Neural cell (in vitro differentiated cells): Measurements from ENCODE around the gene GRK3. TPM values are rescaled to one million over a fixed set of nuclear protein-coding genes. Genes with fewer than 3 reads are reported as not detected.

Experiments
- H2AFZ ChIP-seq: fragments of 200-600, 300-800 bp; sonication (generic), shearing (Covaris generic); 2 replicates; pipeline ENCODE4 v1.6.0; 2014; ENCODE audit warnings: low read depth, mild to moderate bottlenecking, antibody characterized with exemption, low read length, moderate library complexity
- H3F3A ChIP-seq: fragments of 200-600 bp; shearing (Covaris generic); 2 replicates; pipeline ENCODE4 v1.6.1; 2016; ENCODE audit warnings: mild to moderate bottlenecking, moderate library complexity, mixed read lengths, antibody characterized with exemption, low read length; ENCODE audit not compliant: insufficient read depth, poor library complexity, severe bottlenecking
- H3K27ac ChIP-seq: fragments of 200-600, 300-800 bp; sonication (generic), shearing (Covaris generic); 2 replicates; pipeline ENCODE4 v1.5.1; 2014; ENCODE audit warnings: mild to moderate bottlenecking, low read length, moderate library complexity
- H3K27me3 ChIP-seq: fragments of 300-800, 200-600 bp; sonication (generic), shearing (Covaris generic); 2 replicates; pipeline ENCODE4 v1.6.0; 2014; ENCODE audit warnings: mild to moderate bottlenecking, low read depth, low read length, moderate library complexity; ENCODE audit not compliant: insufficient read depth
- H3K36me3 ChIP-seq: fragments of 300-800, 200-600 bp; sonication (generic), shearing (Covaris generic); 2 replicates; pipeline ENCODE4 v1.5.1; 2014; ENCODE audit warnings: mild to moderate bottlenecking, antibody characterized with exemption, low read length, moderate library complexity; ENCODE audit not compliant: insufficient read depth
- H3K4me2 ChIP-seq: fragments of 300-800, 200-600 bp; sonication (generic), shearing (Covaris generic); 2 replicates; pipeline ENCODE4 v1.6.0; 2014; ENCODE audit warnings: mild to moderate bottlenecking, low read length
- H3K4me3 ChIP-seq: fragments of 300-800, 200-600 bp; sonication (generic), shearing (Covaris generic); 2 replicates; pipeline ENCODE4 v1.5.1; 2014; ENCODE audit warnings: mild to moderate bottlenecking, low read length, moderate library complexity
- H3K79me2 ChIP-seq: fragments of 200-600 bp; shearing (Covaris generic); replicated peaks from 2 replicates; pipeline ENCODE4 v1.6.0; 2014; ENCODE audit warnings: mild to moderate bottlenecking, low read length, moderate library complexity; ENCODE audit not compliant: insufficient read depth
- H3K9ac ChIP-seq: fragments of 300-800, 200-600 bp; sonication (generic), shearing (Covaris generic); 2 replicates; pipeline ENCODE4 v1.6.1; 2016; ENCODE audit warnings: mild to moderate bottlenecking, low read length, mixed read lengths
- H3K9me2 ChIP-seq: fragments of 200-600 bp; shearing (Covaris generic); 2 replicates; pipeline ENCODE4 v1.6.1; 2016; ENCODE audit warnings: mild to moderate bottlenecking, low read length, mixed read lengths; ENCODE audit not compliant: insufficient read depth
- H3K9me3 ChIP-seq: fragments of 200-600, 300-800 bp; sonication (generic), shearing (Covaris generic); 2 replicates; pipeline ENCODE4 v1.6.1; 2016; ENCODE audit warnings: mild to moderate bottlenecking, mixed run types, low read length, moderate library complexity, mixed read lengths
- H4K20me1 ChIP-seq: fragments of 200-600 bp; shearing (Covaris generic); 2 replicates; pipeline ENCODE4 v1.6.1; 2016; ENCODE audit warnings: mild to moderate bottlenecking, mixed run types; ENCODE audit not compliant: insufficient read depth
- EP300 ChIP-seq: fragments of 450-650 bp; conservative IDR thresholded peaks from 2 replicates; pipeline ENCODE4 v1.6.1; 2014; ENCODE audit warnings: antibody characterized with exemption, mild to moderate bottlenecking, moderate library complexity; ENCODE audit not compliant: poor library complexity, severe bottlenecking
- EZH2 ChIP-seq: fragments of 200-600, 300-800 bp; shearing (Covaris generic), sonication (generic); IDR thresholded peaks from 2 replicates; pipeline ENCODE4 v1.6.1; 2014; ENCODE audit warnings: antibody characterized with exemption, low read length, borderline replicate concordance, mild to moderate bottlenecking; ENCODE audit not compliant: insufficient read depth, poor library complexity, severe bottlenecking
- MXI1 ChIP-seq: fragments of 450-650 bp; conservative IDR thresholded peaks from 2 replicates; pipeline ENCODE4 v1.6.1; 2014; ENCODE audit warnings: antibody characterized with exemption, mild to moderate bottlenecking; ENCODE audit not compliant: poor library complexity, severe bottlenecking
- POLR2AphosphoS5 ChIP-seq: IDR thresholded peaks from 2 replicates; pipeline ENCODE4 v1.6.1; 2012
- RAD21 ChIP-seq: fragments of 450-650 bp; conservative IDR thresholded peaks from 2 replicates; pipeline ENCODE4 v1.6.1; 2014; ENCODE audit warnings: antibody characterized with exemption, mild to moderate bottlenecking, moderate library complexity
- SMC3 ChIP-seq: fragments of 450-650 bp; conservative IDR thresholded peaks from 2 replicates; pipeline ENCODE4 v1.6.1; 2014; ENCODE audit warnings: antibody characterized with exemption, mild to moderate bottlenecking, moderate library complexity; ENCODE audit not compliant: poor library complexity
- TAF1 ChIP-seq: IDR thresholded peaks from 2 replicates; pipeline ENCODE4 v1.6.1; 2012; ENCODE audit warnings: low read depth
- polyA plus RNA-seq: library from polyadenylated mRNA; depleted of rRNA; stranded (reverse); fragments of >200 nt; gene quantifications from 2 replicates; pipeline ENCODE4 v1.2.3, GENCODE V29; 2014
- TF ChIP-seq, protein P1 (sequence below): fragments of 450-650 bp; IDR thresholded peaks from 2 replicates; pipeline ENCODE4 v1.5.1; 2014; ENCODE audit warnings: antibody characterized with exemption, mild to moderate bottlenecking, moderate library complexity; ENCODE audit not compliant: poor library complexity, severe bottlenecking
- TF ChIP-seq, protein P2 (sequence below): IDR thresholded peaks from 2 replicates; pipeline ENCODE4 v1.6.1; 2012; ENCODE audit warnings: borderline replicate concordance

GRK3 gene
- polyA plus RNA-seq, 1 donor from 2014 or later: 9.8 TPM

DNA sequence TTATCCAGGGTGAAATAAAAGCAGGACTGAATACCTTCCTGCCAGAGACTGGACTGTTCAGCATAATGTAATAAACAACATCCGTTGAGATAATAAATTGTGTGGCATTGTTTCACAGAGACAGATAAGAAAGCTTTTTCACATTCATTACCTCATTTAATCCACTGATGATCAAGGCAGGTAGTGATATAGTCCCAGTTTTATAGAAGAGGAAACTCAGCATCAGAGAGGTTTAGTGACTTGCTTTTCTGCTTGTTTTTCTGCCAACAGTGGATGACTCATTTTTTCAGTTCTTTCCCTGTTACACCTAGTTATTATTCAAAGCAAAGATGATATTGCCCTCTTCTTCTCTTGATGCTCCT lies 181.5 kb downstream of the GRK3 start:
- TF ChIP-seq SMC3 (no peak), TAF1 (no peak)
- no peaks in the 10 kb centered on the region for H3K79me2 ChIP-seq

DNA sequence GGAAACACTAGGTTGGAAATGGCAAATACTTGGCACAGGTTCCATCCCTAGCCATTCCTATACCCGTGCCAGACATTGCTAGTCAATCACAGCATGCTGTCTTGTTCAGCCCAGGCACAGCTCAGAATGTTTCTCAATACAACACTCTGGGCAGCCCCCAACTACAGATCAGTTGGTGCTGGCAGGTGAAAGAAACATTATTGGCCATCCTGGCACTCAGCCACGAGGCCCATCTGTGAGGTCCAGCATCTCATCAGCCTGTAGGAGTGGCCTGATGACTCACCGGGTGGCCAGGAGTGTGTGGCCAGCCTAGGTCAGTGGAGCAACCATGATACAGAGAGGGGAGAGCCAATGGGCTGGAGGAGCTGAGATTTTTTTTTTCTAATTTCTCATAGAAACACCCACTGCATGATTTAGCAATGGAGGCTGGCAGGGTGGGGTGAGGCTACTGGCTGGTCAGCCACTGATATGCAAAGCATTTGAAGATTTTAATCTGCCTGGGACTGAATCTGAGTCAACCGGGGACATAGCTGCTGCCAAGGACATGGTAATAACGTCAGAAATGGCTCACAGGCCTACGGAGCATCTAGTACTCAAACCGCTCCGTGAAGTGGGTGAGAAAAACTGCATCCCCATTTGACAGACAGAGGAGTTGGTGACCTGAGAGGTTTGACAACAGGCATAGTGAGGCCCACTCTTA lies 182.9 kb downstream of the GRK3 start:
- no peak overlapping the region for H3K4me3 ChIP-seq
- no peak overlapping the region for H2AFZ ChIP-seq
- H3K9ac ChIP-seq: no peak overlapping the region
- H3K4me2 ChIP-seq: no peak overlapping the region
- H3K36me3 ChIP-seq: no peaks in the 10 kb centered on the region
- H3K79me2 ChIP-seq: no peaks in the 10 kb centered on the region
- no peak for TF ChIP-seq TAF1
- no peak for TF ChIP-seq EP300
- TF ChIP-seq, protein P1, sequence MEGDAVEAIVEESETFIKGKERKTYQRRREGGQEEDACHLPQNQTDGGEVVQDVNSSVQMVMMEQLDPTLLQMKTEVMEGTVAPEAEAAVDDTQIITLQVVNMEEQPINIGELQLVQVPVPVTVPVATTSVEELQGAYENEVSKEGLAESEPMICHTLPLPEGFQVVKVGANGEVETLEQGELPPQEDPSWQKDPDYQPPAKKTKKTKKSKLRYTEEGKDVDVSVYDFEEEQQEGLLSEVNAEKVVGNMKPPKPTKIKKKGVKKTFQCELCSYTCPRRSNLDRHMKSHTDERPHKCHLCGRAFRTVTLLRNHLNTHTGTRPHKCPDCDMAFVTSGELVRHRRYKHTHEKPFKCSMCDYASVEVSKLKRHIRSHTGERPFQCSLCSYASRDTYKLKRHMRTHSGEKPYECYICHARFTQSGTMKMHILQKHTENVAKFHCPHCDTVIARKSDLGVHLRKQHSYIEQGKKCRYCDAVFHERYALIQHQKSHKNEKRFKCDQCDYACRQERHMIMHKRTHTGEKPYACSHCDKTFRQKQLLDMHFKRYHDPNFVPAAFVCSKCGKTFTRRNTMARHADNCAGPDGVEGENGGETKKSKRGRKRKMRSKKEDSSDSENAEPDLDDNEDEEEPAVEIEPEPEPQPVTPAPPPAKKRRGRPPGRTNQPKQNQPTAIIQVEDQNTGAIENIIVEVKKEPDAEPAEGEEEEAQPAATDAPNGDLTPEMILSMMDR: no peak
- TF ChIP-seq EZH2: no peak
- TF ChIP-seq, protein P2, sequence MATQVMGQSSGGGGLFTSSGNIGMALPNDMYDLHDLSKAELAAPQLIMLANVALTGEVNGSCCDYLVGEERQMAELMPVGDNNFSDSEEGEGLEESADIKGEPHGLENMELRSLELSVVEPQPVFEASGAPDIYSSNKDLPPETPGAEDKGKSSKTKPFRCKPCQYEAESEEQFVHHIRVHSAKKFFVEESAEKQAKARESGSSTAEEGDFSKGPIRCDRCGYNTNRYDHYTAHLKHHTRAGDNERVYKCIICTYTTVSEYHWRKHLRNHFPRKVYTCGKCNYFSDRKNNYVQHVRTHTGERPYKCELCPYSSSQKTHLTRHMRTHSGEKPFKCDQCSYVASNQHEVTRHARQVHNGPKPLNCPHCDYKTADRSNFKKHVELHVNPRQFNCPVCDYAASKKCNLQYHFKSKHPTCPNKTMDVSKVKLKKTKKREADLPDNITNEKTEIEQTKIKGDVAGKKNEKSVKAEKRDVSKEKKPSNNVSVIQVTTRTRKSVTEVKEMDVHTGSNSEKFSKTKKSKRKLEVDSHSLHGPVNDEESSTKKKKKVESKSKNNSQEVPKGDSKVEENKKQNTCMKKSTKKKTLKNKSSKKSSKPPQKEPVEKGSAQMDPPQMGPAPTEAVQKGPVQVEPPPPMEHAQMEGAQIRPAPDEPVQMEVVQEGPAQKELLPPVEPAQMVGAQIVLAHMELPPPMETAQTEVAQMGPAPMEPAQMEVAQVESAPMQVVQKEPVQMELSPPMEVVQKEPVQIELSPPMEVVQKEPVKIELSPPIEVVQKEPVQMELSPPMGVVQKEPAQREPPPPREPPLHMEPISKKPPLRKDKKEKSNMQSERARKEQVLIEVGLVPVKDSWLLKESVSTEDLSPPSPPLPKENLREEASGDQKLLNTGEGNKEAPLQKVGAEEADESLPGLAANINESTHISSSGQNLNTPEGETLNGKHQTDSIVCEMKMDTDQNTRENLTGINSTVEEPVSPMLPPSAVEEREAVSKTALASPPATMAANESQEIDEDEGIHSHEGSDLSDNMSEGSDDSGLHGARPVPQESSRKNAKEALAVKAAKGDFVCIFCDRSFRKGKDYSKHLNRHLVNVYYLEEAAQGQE: no peak
- TF ChIP-seq POLR2AphosphoS5: no peak
- no peak for TF ChIP-seq MXI1
- TF ChIP-seq SMC3: no peak
- TF ChIP-seq RAD21: no peak
- no peaks in the 10 kb centered on the region for H3F3A ChIP-seq
- H4K20me1 ChIP-seq: no peaks in the 10 kb centered on the region
- H3K27me3 ChIP-seq: no peaks in the 10 kb centered on the region
- H3K9me3 ChIP-seq: no peaks in the 10 kb centered on the region
- no peak overlapping the region for H3K27ac ChIP-seq
- no peaks in the 10 kb centered on the region for H3K9me2 ChIP-seq

More for the DNA sequence above, 181.5 kb downstream of the GRK3 start:
- H3K27ac ChIP-seq: no peak overlapping the region
- H3K4me2 ChIP-seq: no peak overlapping the region
- H3K36me3 ChIP-seq: no peaks in the 10 kb centered on the region
- no peaks in the 10 kb centered on the region for H4K20me1 ChIP-seq
- no peak overlapping the region for H3K9ac ChIP-seq
- no peaks in the 10 kb centered on the region for H3K27me3 ChIP-seq
- no peak overlapping the region for H3K4me3 ChIP-seq
- no peaks in the 10 kb centered on the region for H3K9me3 ChIP-seq
- no peak overlapping the region for H2AFZ ChIP-seq
- no peaks in the 10 kb centered on the region for H3K9me2 ChIP-seq
- no peaks in the 10 kb centered on the region for H3F3A ChIP-seq
